ENCODE results near the gene RAVER2.

DNA sequence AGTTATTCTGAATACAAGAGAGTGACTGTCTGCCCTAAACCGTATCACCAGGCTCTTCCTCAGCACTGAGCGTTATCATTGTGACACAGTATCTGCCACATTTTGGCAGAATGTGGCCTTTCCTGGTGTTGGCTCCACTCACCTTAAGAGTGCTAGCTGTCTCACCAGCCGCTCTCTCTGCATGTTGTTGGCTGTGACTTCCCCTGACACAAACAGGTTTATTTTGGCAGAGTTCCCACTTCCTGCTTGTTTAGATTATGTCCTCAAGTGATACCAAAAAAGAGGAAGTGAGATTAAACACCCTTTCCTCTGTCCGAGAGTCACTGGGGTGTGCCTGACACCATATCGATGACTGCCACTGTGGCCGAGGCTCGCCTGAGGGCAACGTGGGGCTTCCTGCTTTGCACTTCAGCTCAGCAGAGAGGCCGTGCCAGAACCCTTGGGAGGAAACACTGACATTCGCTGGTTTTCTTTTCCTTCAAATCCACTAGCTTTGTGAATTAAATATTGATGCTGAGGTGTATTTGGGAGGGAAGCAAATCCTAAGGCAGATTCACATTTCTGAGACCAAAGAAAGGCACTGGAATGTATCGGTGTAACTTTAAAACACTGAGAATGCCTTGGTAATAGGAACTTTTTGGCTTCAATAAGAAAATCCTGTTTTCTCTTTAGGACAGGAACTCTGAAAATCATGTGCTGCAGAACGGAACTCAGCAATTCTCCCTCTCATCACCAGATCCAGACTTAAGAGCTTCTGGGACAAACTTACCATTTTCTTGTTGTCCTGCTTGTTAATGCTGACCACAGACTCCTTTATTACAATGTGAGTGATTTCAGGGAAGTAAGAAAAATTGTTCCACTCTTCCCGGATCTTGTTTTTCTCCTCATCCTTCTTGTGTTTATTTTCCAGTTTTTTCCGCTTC is 119.4 kb downstream of the RAVER2 start:
- TF ChIP-seq, protein P1, sequence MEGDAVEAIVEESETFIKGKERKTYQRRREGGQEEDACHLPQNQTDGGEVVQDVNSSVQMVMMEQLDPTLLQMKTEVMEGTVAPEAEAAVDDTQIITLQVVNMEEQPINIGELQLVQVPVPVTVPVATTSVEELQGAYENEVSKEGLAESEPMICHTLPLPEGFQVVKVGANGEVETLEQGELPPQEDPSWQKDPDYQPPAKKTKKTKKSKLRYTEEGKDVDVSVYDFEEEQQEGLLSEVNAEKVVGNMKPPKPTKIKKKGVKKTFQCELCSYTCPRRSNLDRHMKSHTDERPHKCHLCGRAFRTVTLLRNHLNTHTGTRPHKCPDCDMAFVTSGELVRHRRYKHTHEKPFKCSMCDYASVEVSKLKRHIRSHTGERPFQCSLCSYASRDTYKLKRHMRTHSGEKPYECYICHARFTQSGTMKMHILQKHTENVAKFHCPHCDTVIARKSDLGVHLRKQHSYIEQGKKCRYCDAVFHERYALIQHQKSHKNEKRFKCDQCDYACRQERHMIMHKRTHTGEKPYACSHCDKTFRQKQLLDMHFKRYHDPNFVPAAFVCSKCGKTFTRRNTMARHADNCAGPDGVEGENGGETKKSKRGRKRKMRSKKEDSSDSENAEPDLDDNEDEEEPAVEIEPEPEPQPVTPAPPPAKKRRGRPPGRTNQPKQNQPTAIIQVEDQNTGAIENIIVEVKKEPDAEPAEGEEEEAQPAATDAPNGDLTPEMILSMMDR (conservative IDR thresholded peaks at IDR 0.05; ENCODE audit: low read depth in 2 of 2), result no peak
- TF ChIP-seq POLR2AphosphoS5 (IDR thresholded peaks at IDR 0.05; ENCODE audit: low read depth), result no peak
- no peak for TF ChIP-seq EZH2 (IDR thresholded peaks at IDR 0.05; ENCODE audit: low read depth, unreplicated experiment)
- TF ChIP-seq JUNB (IDR thresholded peaks at IDR 0.05; ENCODE audit: unreplicated experiment), result no peak

Data from GM23338 (cell line).